GM12873 (cell line): ENCODE results near the gene RAB30.

Experiments used
- CTCF ChIP-seq: IDR thresholded peaks from 2 replicates; pipeline ENCODE4 v1.5.1; 2012; ENCODE audit warnings: low read depth, mild to moderate bottlenecking, moderate library complexity, low read length, control low read depth; ENCODE audit not compliant: insufficient read depth; ENCODE audit errors: missing control alignments

The RAB30 gene

GRCh38 chr11:82960779-82961143 is 110.9 kb downstream of the RAB30 start:
- TF ChIP-seq CTCF = no peak

GRCh38 chr11:82959987-82960778 is 111.5 kb downstream of the RAB30 start:
- no peak for TF ChIP-seq CTCF

- no peak for TF ChIP-seq CTCF
Measured at GRCh38 chr11:82949352-82949751, 122.3 kb downstream of the RAB30 start.

GRCh38 chr11:82945682-82946081 is 126.0 kb downstream of the RAB30 start:
- no peak for TF ChIP-seq CTCF

GRCh38 chr11:82944198-82944597 is 127.5 kb downstream of the RAB30 start:
- TF ChIP-seq CTCF = no peak

GRCh38 chr11:82942376-82942775 is 129.3 kb downstream of the RAB30 start:
- TF ChIP-seq CTCF = no peak

GRCh38 chr11:82939456-82939855 is 132.2 kb downstream of the RAB30 start:
- no peak for TF ChIP-seq CTCF
